ENCODE results near the gene OLFM3.

OLFM3 gene

GRCh38 chr1:101841824-101842223 lies 154.9 kb downstream of the OLFM3 start:
- DNase-seq, result no peak

- DNase-seq, result no peak
Measured at GRCh38 chr1:101835988-101836387, 160.7 kb downstream of the OLFM3 start.

- DNase-seq, result no peak
Measured at GRCh38 chr1:101833312-101833711, 163.4 kb downstream of the OLFM3 start.

GRCh38 chr1:101826416-101826815 lies 170.3 kb downstream of the OLFM3 start:
- no peak for DNase-seq

- peak; percentile 39 for DNase-seq
Measured at GRCh38 chr1:101820071-101820470, 176.7 kb downstream of the OLFM3 start.

- no peak for DNase-seq
Measured at GRCh38 chr1:101816262-101816661, 180.5 kb downstream of the OLFM3 start.

- no peak for DNase-seq
Measured at GRCh38 chr1:101798417-101798816, 198.3 kb downstream of the OLFM3 start.

- DNase-seq, result no peak
Measured at GRCh38 chr1:101797722-101798121, 199.0 kb downstream of the OLFM3 start.

- DNase-seq, result peak; percentile 96
Measured at GRCh38 chr1:101781201-101781831, 215.4 kb downstream of the OLFM3 start.

- peak; percentile 3 for DNase-seq
Measured at GRCh38 chr1:101769520-101769919, 227.2 kb downstream of the OLFM3 start.

GRCh38 chr1:101757985-101758384 lies 238.7 kb downstream of the OLFM3 start:
- no peak for DNase-seq

GRCh38 chr1:101756411-101756810 lies 240.3 kb downstream of the OLFM3 start:
- no peak for DNase-seq
